ENCODE data around the gene ANO2.

The ANO2 gene

GRCh38 chr12:5656836-5657235 is 288.2 kb downstream of the ANO2 start:
- no peak for TF ChIP-seq CTCF (conservative IDR thresholded peaks at IDR 0.05; ENCODE audit: low read depth, low read length)
- no peak for DNase-seq (ENCODE audit: low read depth)
- H3K4me3 ChIP-seq (ENCODE audit: low read length) = no peak overlapping the region

- TF ChIP-seq CTCF (conservative IDR thresholded peaks at IDR 0.05; ENCODE audit: low read depth, low read length) = no peak
- no peak for DNase-seq (ENCODE audit: low read depth)
- H3K4me3 ChIP-seq (ENCODE audit: low read length) = no peak overlapping the region
These were observed 289.9 kb downstream of the ANO2 start for GRCh38 chr12:5655120-5655519.

- no peak for TF ChIP-seq CTCF (conservative IDR thresholded peaks at IDR 0.05; ENCODE audit: low read depth, low read length)
- no peak overlapping the region for H3K4me3 ChIP-seq (ENCODE audit: low read length)
- no peak for DNase-seq (ENCODE audit: low read depth)
These were observed 291.0 kb downstream of the ANO2 start for GRCh38 chr12:5654019-5654418.

GRCh38 chr12:5650829-5651461 is 294.1 kb downstream of the ANO2 start:
- H3K4me3 ChIP-seq (ENCODE audit: low read length) = no peak overlapping the region
- no peak for TF ChIP-seq CTCF (conservative IDR thresholded peaks at IDR 0.05; ENCODE audit: low read depth, low read length)
- DNase-seq (ENCODE audit: low read depth) = no peak

- H3K4me3 ChIP-seq (ENCODE audit: low read length) = no peak overlapping the region
- no peak for DNase-seq (ENCODE audit: low read depth)
- no peak for TF ChIP-seq CTCF (conservative IDR thresholded peaks at IDR 0.05; ENCODE audit: low read depth, low read length)
These were observed 294.8 kb downstream of the ANO2 start for GRCh38 chr12:5650281-5650680.

GRCh38 chr12:5648692-5649359 is 296.2 kb downstream of the ANO2 start:
- TF ChIP-seq CTCF (conservative IDR thresholded peaks at IDR 0.05; ENCODE audit: low read depth, low read length) = peak; percentile 26
- no peak for DNase-seq (ENCODE audit: low read depth)

GRCh38 chr12:5643266-5643665 is 301.8 kb downstream of the ANO2 start:
- H3K4me3 ChIP-seq (ENCODE audit: low read length) = no peak overlapping the region
- no peak for DNase-seq (ENCODE audit: low read depth)
- TF ChIP-seq CTCF (conservative IDR thresholded peaks at IDR 0.05; ENCODE audit: low read depth, low read length) = no peak

More at GRCh38 chr12:5648692-5649359, 296.2 kb downstream of the ANO2 start:
- no peak overlapping the region for H3K4me3 ChIP-seq (ENCODE audit: low read length)
